HCT116 (cell line): ENCODE measurements around the gene SKI. TPM values are rescaled to one million over a fixed set of nuclear protein-coding genes. Genes with fewer than 3 reads are reported as not detected.

ENCODE experiments used
- ATAC-seq: fragments of 200-7000 bp; cut with Tn5 transposase; 2 replicates; pipeline ENCODE4 v1.9.1; 2020; ENCODE audit warnings: mild to moderate bottlenecking, moderate library complexity
- BruUV-seq: library from RNA; stranded (reverse); fragments of 400-500 nt; replicated peaks from 2 replicates; lab custom pipeline; 2021; lab: Mats Ljungman, UMichigan
- CTCF ChIA-PET: fragments of 300-600 bp; sonication (Branson Sonifier 250); formaldehyde crosslinking; loops from one replicate; lab custom pipeline; 2021; ENCODE audit warnings: antibody characterized with exemption; lab: Charles Lee
- POLR2A ChIA-PET: fragments of 300-600, 350-600 bp; sonication (Branson Sonifier 250); formaldehyde crosslinking; loops from one replicate; lab custom pipeline; 2021; ENCODE audit warnings: antibody characterized with exemption; lab: Charles Lee
- RAD21 ChIA-PET, 2 experiments: fragments of 300-600 bp; sonication (Branson Sonifier 250); formaldehyde crosslinking; loops; one replicate each; lab custom pipeline; 2023; ENCODE audit warnings: low total read pairs in 2 of 2; ENCODE audit not compliant: uncharacterized antibody in 2 of 2, unreplicated experiment in 2 of 2, low non-redundant PET in 1 of 2; lab: Charles Lee
- DNase-seq: peaks from one replicate; pipeline ENCODE4 v3.0.0-alpha.2; 2010; ENCODE audit warnings: low read depth, low spot score
- H2AFZ ChIP-seq: fragments of 200-600 bp; shearing (Covaris generic), sonication (generic); 2 replicates; pipeline ENCODE4 v1.6.1; 2017; ENCODE audit warnings: low read depth, mixed run types, mixed read lengths, antibody characterized with exemption, low read length; ENCODE audit not compliant: poor library complexity, severe bottlenecking
- H3K27ac ChIP-seq: 2 replicates; pipeline ENCODE4 v1.5.1; 2012; ENCODE audit warnings: low read depth, low read length
- H3K27me3 ChIP-seq: fragments of 200-600 bp; sonication (generic); 2 replicates; pipeline ENCODE4 v1.6.1; 2016; ENCODE audit warnings: mixed run types, low read length, mixed read lengths; ENCODE audit not compliant: insufficient read depth
- H3K36me3 ChIP-seq, 2 experiments: fragments of 200-500 bp in 1 of 2; fragments of 200-600 bp in 1 of 2; sonication (Bioruptor generic) in 1 of 2; sonication (generic) in 1 of 2; 2 replicates each; pipeline versions ENCODE4 v1.5.1 to v1.6.1; 2014 to 2016; ENCODE audit warnings: low read length in 2 of 2, inconsistent platforms in 1 of 2, mixed read lengths in 1 of 2, mixed run types in 1 of 2; ENCODE audit not compliant: insufficient read depth in 2 of 2, control insufficient read depth in 1 of 2
- H3K4me1 ChIP-seq, 2 experiments: fragments of 200-600 bp in 1 of 2; sonication (generic) in 1 of 2; 2 replicates each; pipeline versions ENCODE4 v1.5.1 to v1.6.1; 2012 to 2017; ENCODE audit warnings: low read length in 2 of 2, inconsistent platforms in 1 of 2, mild to moderate bottlenecking in 1 of 2, mixed read lengths in 1 of 2, mixed run types in 1 of 2, moderate library complexity in 1 of 2; ENCODE audit not compliant: insufficient read depth in 2 of 2, control insufficient read depth in 1 of 2
- H3K4me2 ChIP-seq: fragments of 200-600 bp; sonication (generic); 2 replicates; pipeline ENCODE4 v1.6.1; 2017; ENCODE audit warnings: mixed run types, low read length, mixed read lengths
- H3K4me3 ChIP-seq, 2 experiments: fragments of 200-600 bp in 1 of 2; sonication (generic) in 1 of 2; replicated peaks in 1 of 2; 2 replicates each; pipeline ENCODE4 v1.5.1; 2011 to 2016; ENCODE audit warnings: low read length in 2 of 2, control low read depth in 1 of 2, low read depth in 1 of 2, mild to moderate bottlenecking in 1 of 2, mixed read lengths in 1 of 2, mixed run types in 1 of 2
- H3K79me2 ChIP-seq: fragments of 200-600 bp; sonication (generic); 2 replicates; pipeline ENCODE4 v1.6.1; 2017; ENCODE audit warnings: mild to moderate bottlenecking, mixed run types, low read length, moderate library complexity, mixed read lengths; ENCODE audit not compliant: insufficient read depth
- H3K9ac ChIP-seq: fragments of 200-600 bp; sonication (generic); 2 replicates; pipeline ENCODE4 v1.6.1; 2016; ENCODE audit warnings: low read length, mixed read lengths
- H3K9me2 ChIP-seq: fragments of 200-600 bp; sonication (generic), shearing (Covaris generic); 2 replicates; pipeline ENCODE4 v1.6.1; 2017; ENCODE audit warnings: mixed run types, mild to moderate bottlenecking, moderate library complexity; ENCODE audit not compliant: insufficient read depth
- H3K9me3 ChIP-seq, 2 experiments: fragments of 200-500 bp in 1 of 2; fragments of 200-600 bp in 1 of 2; sonication (Bioruptor generic) in 1 of 2; sonication (generic) in 1 of 2; 2 replicates each; pipeline ENCODE4 v1.6.1; 2014 to 2017; ENCODE audit warnings: low read length in 2 of 2, mixed read lengths in 2 of 2, inconsistent platforms in 1 of 2, low read depth in 1 of 2, mild to moderate bottlenecking in 1 of 2, mixed run types in 1 of 2, moderate library complexity in 1 of 2; ENCODE audit not compliant: control insufficient read depth in 1 of 2, insufficient read depth in 1 of 2
- H4K20me1 ChIP-seq: fragments of 200-600 bp; sonication (generic), shearing (Covaris generic); 2 replicates; pipeline ENCODE4 v1.6.1; 2017; ENCODE audit warnings: mixed run types, mild to moderate bottlenecking, moderate library complexity; ENCODE audit not compliant: insufficient read depth
- EZH2 ChIP-seq: fragments of 200-600 bp; sonication (generic); IDR thresholded peaks from 2 replicates; pipeline ENCODE4 v1.6.1; 2017; ENCODE audit warnings: antibody characterized with exemption, mixed run types
- FOSL1 ChIP-seq: IDR thresholded peaks from 2 replicates; pipeline ENCODE4 v1.6.1; 2012; ENCODE audit warnings: low read depth
- POLR2A ChIP-seq: IDR thresholded peaks from 2 replicates; pipeline ENCODE4 v1.7.0; 2011; ENCODE audit warnings: borderline replicate concordance; ENCODE audit not compliant: insufficient read depth, insufficient read length; ENCODE audit errors: extremely low read depth
- RAD21 ChIP-seq: IDR thresholded peaks from 2 replicates; pipeline ENCODE4 v1.6.1; 2012; ENCODE audit warnings: low read depth, mild to moderate bottlenecking
- SRF ChIP-seq: IDR thresholded peaks from 2 replicates; pipeline ENCODE4 v1.6.1; 2012; ENCODE audit warnings: low read depth
- TCF7L2 ChIP-seq: IDR thresholded peaks from 2 replicates; pipeline ENCODE4 v1.7.0; 2011; ENCODE audit warnings: borderline replicate concordance, inconsistent platforms; ENCODE audit not compliant: insufficient read depth, insufficient read length; ENCODE audit errors: extremely low read depth
- intact Hi-C: fragments of 100-400 bp; cut with micrococcal nuclease; formaldehyde crosslinking; loops from 2 replicates; pipeline ENCODE4 v1.10.0; 2022
- total RNA-seq: library from RNA; stranded (reverse); gene quantifications from one replicate; pipeline ENCODE4 v1.2.1, GENCODE V29; 2021; ENCODE audit not compliant: unreplicated experiment
- TF ChIP-seq, protein P1 (sequence below): IDR thresholded peaks from 2 replicates; pipeline ENCODE4 v1.6.1; 2012; ENCODE audit warnings: low read depth
- TF ChIP-seq, protein P2 (sequence below): IDR thresholded peaks from 2 replicates; pipeline ENCODE4 v1.6.1; 2012

The SKI gene
- total RNA-seq, 1 experiment from 2014 or later, result 56.2 TPM

DNA sequence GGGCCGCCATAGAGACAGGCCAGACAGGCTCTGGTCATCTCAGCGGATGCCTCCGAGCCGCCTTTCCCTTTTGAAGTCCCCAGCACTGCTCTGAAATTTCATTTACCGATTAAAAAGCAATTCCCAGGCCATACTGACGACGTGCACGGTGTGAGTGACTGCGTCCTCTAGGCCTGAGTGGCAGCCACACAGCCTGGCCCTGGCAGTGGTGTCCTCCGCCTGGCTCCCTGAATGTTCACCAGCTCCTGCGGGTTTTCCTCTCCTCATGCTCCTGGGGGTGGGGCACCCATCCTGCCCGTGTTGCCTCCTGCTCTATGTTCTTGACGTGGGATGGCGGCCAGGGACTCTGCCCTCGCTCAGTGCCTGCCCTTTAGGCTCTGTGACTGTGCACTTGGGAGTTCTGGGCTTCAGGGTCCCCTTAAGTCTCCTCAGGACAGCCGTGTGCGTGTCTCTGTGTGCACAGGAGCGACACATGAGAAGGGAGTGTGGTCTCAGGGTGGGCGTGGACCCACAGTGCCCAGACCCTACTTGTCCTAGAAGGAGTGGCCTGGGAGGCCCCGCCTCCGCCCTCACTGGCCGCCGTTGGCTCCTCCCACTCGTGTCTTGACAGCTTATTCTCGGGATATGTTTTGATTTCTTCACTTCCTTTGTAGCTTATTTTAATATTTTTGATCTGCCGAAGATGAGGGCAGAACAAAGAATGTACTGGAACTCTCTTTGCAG, 3.6 kb downstream of the SKI start:
- POLR2A ChIA-PET, result no interaction called here
- peaks cover 81% of the 10 kb centered on the region for H3K79me2 ChIP-seq
- CTCF ChIA-PET, result interaction anchor here (1.0 kb wide), 1 partner anchor 32 kb away, joined by 3 read pairs; no protein-coding TSS in a partner anchor
- no peaks in the 10 kb centered on the region for H3K9me2 ChIP-seq
- peaks cover 18 to 32% of the 10 kb centered on the region in 2 experiments for H3K4me1 ChIP-seq
- no peaks in the 10 kb centered on the region for H3K27me3 ChIP-seq
- H3K4me2 ChIP-seq, result peak overlapping the region; percentile 95; the same call in 1 of the 2 replicates
- no peak overlapping the region for H3K4me3 ChIP-seq
- no peaks in the 10 kb centered on the region for H3K9me3 ChIP-seq
- H2AFZ ChIP-seq, result no peak overlapping the region
- DNase-seq (no peak), ATAC-seq (no peak)
- BruUV-seq, result no TSS peak
- H3K36me3 ChIP-seq, result peaks cover 0 to 8% of the 10 kb centered on the region in 2 experiments; a peak in 1 of 4 replicates
- TF ChIP-seq TCF7L2 (no peak), FOSL1 (no peak), RAD21 (no peak), EZH2 (no peak), POLR2A (no peak), SRF (no peak)
- TF ChIP-seq, protein P1, sequence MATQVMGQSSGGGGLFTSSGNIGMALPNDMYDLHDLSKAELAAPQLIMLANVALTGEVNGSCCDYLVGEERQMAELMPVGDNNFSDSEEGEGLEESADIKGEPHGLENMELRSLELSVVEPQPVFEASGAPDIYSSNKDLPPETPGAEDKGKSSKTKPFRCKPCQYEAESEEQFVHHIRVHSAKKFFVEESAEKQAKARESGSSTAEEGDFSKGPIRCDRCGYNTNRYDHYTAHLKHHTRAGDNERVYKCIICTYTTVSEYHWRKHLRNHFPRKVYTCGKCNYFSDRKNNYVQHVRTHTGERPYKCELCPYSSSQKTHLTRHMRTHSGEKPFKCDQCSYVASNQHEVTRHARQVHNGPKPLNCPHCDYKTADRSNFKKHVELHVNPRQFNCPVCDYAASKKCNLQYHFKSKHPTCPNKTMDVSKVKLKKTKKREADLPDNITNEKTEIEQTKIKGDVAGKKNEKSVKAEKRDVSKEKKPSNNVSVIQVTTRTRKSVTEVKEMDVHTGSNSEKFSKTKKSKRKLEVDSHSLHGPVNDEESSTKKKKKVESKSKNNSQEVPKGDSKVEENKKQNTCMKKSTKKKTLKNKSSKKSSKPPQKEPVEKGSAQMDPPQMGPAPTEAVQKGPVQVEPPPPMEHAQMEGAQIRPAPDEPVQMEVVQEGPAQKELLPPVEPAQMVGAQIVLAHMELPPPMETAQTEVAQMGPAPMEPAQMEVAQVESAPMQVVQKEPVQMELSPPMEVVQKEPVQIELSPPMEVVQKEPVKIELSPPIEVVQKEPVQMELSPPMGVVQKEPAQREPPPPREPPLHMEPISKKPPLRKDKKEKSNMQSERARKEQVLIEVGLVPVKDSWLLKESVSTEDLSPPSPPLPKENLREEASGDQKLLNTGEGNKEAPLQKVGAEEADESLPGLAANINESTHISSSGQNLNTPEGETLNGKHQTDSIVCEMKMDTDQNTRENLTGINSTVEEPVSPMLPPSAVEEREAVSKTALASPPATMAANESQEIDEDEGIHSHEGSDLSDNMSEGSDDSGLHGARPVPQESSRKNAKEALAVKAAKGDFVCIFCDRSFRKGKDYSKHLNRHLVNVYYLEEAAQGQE, result no peak
- TF ChIP-seq, protein P2, sequence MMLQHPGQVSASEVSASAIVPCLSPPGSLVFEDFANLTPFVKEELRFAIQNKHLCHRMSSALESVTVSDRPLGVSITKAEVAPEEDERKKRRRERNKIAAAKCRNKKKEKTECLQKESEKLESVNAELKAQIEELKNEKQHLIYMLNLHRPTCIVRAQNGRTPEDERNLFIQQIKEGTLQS, result no peak
- RAD21 ChIA-PET, result no interaction called here
- intact Hi-C loops, result loop anchor here (5.0 kb wide), 1 partner anchor 34 kb away; no protein-coding TSS in a partner anchor
- peaks cover 28% of the 10 kb centered on the region; the same call in 1 of the 2 replicates for H4K20me1 ChIP-seq
- H3K9ac ChIP-seq, result no peak overlapping the region
- no peak overlapping the region; the same call in 1 of the 2 replicates for H3K27ac ChIP-seq
